ENCODE results near the gene ATF7IP.
"Not testable (repeated sequence)": the region's sequence is repeated elsewhere in the genome, so short reads cannot be mapped to it uniquely, and the experiment has no call there.

The ATF7IP gene

GRCh38 chr12:14402697-14403096 is 37.2 kb downstream of the ATF7IP start:
- peaks cover 31% of the 10 kb centered on the region for H3K36me3 ChIP-seq (replicated peaks; ENCODE audit: low read depth, low read length)
- peaks cover 31% of the 10 kb centered on the region for H3K4me1 ChIP-seq (ENCODE audit: low read length)
- H2AFZ ChIP-seq (ENCODE audit: low read depth, low read length) = no peak overlapping the region
- no peak overlapping the region for H3K4me3 ChIP-seq (ENCODE audit: low read length)
- TF ChIP-seq CTCF (IDR thresholded peaks at IDR 0.05; ENCODE audit: low read depth, low read length) = no peak
- no peak for TF ChIP-seq EZH2phosphoT487 (IDR thresholded peaks at IDR 0.05; ENCODE audit: low read depth)
- no peak overlapping the region for H3K27ac ChIP-seq (ENCODE audit: low read length)
- peaks cover 12% of the 10 kb centered on the region; the same call in 1 of the 2 replicates for H4K20me1 ChIP-seq (ENCODE audit: insufficient read depth, low read length)
- no peak overlapping the region for H3K4me2 ChIP-seq (ENCODE audit: low read length)
- H3K79me2 ChIP-seq (ENCODE audit: low read length) = peaks cover 99% of the 10 kb centered on the region
- no peak overlapping the region for H3K9ac ChIP-seq (ENCODE audit: low read length)
- H3K27me3 ChIP-seq (ENCODE audit: low read depth, low read length) = no peaks in the 10 kb centered on the region
- no peaks in the 10 kb centered on the region; the same call in 1 of the 2 replicates for H3K9me3 ChIP-seq (ENCODE audit: insufficient read depth, low read length)

- Histone ChIP-seq H4K20me1 (ENCODE audit: insufficient read depth, low read length) (peaks cover 12% of the 10 kb centered on the region; the same call in 1 of the 2 replicates), H3K9ac (ENCODE audit: low read length) (no peak overlapping the region), H3K9me3 (ENCODE audit: insufficient read depth, low read length) (no peaks in the 10 kb centered on the region; the same call in 1 of the 2 replicates), H3K4me1 (ENCODE audit: low read length) (peaks cover 34% of the 10 kb centered on the region), H2AFZ (ENCODE audit: low read depth, low read length) (no peak overlapping the region), H3K4me3 (ENCODE audit: low read length) (no peak overlapping the region), H3K27me3 (ENCODE audit: low read depth, low read length) (no peaks in the 10 kb centered on the region), H3K4me2 (ENCODE audit: low read length) (peak overlapping the region; percentile 17), H3K79me2 (ENCODE audit: low read length) (peaks cover 99% of the 10 kb centered on the region), H3K36me3 (replicated peaks; ENCODE audit: low read depth, low read length) (peaks cover 37% of the 10 kb centered on the region), H3K27ac (ENCODE audit: low read length) (no peak overlapping the region)
- TF ChIP-seq EZH2phosphoT487 (IDR thresholded peaks at IDR 0.05; ENCODE audit: low read depth) (no peak), CTCF (IDR thresholded peaks at IDR 0.05; ENCODE audit: low read depth, low read length) (no peak)
Observed at GRCh38 chr12:14403293-14403692, 37.8 kb downstream of the ATF7IP start.

- Histone ChIP-seq H3K79me2 (ENCODE audit: low read length) (peaks cover 99% of the 10 kb centered on the region), H3K9ac (ENCODE audit: low read length) (no peak overlapping the region), H4K20me1 (ENCODE audit: insufficient read depth, low read length) (peaks cover 12% of the 10 kb centered on the region; the same call in 1 of the 2 replicates), H3K4me1 (ENCODE audit: low read length) (peaks cover 36% of the 10 kb centered on the region), H3K27me3 (ENCODE audit: low read depth, low read length) (no peaks in the 10 kb centered on the region), H3K27ac (ENCODE audit: low read length) (no peak overlapping the region), H3K36me3 (replicated peaks; ENCODE audit: low read depth, low read length) (peaks cover 40% of the 10 kb centered on the region), H2AFZ (ENCODE audit: low read depth, low read length) (no peak overlapping the region), H3K4me2 (ENCODE audit: low read length) (peak overlapping the region; percentile 17), H3K4me3 (ENCODE audit: low read length) (no peak overlapping the region), H3K9me3 (ENCODE audit: insufficient read depth, low read length) (no peaks in the 10 kb centered on the region; the same call in 1 of the 2 replicates)
- TF ChIP-seq CTCF (IDR thresholded peaks at IDR 0.05; ENCODE audit: low read depth, low read length) (no peak), EZH2phosphoT487 (IDR thresholded peaks at IDR 0.05; ENCODE audit: low read depth) (no peak)
Observed at GRCh38 chr12:14403711-14404196, 38.3 kb downstream of the ATF7IP start.

- not testable (repeated sequence) for H3K27me3 ChIP-seq (ENCODE audit: low read depth, low read length); H3K4me3 ChIP-seq (ENCODE audit: low read length); H2AFZ ChIP-seq (ENCODE audit: low read depth, low read length); H3K27ac ChIP-seq (ENCODE audit: low read length); H3K9me3 ChIP-seq (ENCODE audit: insufficient read depth, low read length); H3K9ac ChIP-seq (ENCODE audit: low read length); H3K4me2 ChIP-seq (ENCODE audit: low read length)
- Histone ChIP-seq H3K36me3 (replicated peaks; ENCODE audit: low read depth, low read length) (peaks cover 45% of the 10 kb centered on the region), H3K79me2 (ENCODE audit: low read length) (peaks cover 99% of the 10 kb centered on the region), H3K4me1 (ENCODE audit: low read length) (peaks cover 25% of the 10 kb centered on the region), H4K20me1 (ENCODE audit: insufficient read depth, low read length) (peaks cover 12% of the 10 kb centered on the region)
Observed at GRCh38 chr12:14405407-14405806, 39.9 kb downstream of the ATF7IP start.

Measured in OCI-LY3 (cell line).